Ascending aorta (tissue), 2 donors: ENCODE measurements around the gene ANKS6. TPM values are rescaled to one million over a fixed set of nuclear protein-coding genes. Genes with fewer than 3 reads are reported as not detected.

ENCODE experiments used
- DNase-seq, 2 donors: peaks; one replicate each; pipeline ENCODE4 v3.0.0-alpha.2; 2019; ENCODE audit warnings: low spot score in 2 of 2
- H3K27ac ChIP-seq, 2 donors: fragments of 200-600 bp; sonication (generic); one replicate each; pipeline ENCODE4 v1.5.1; 2016 to 2017; ENCODE audit warnings: mild to moderate bottlenecking in 1 of 2
- H3K27me3 ChIP-seq: fragments of 200-600 bp; sonication (generic); one replicate; pipeline ENCODE4 v1.5.1; 2017
- H3K36me3 ChIP-seq, 2 donors: fragments of 200-600 bp; sonication (generic); one replicate each; pipeline ENCODE4 v1.5.1; 2016
- H3K4me1 ChIP-seq, 2 donors: fragments of 200-600 bp; sonication (generic); one replicate each; pipeline ENCODE4 v1.5.1; 2016 to 2017; ENCODE audit warnings: mild to moderate bottlenecking in 1 of 2
- H3K4me3 ChIP-seq, 2 donors: fragments of 200-600 bp; sonication (generic); one replicate each; pipeline ENCODE4 v1.5.1; 2016 to 2017; ENCODE audit warnings: mild to moderate bottlenecking in 1 of 2
- H3K9me3 ChIP-seq, 2 donors: fragments of 200-600 bp; sonication (generic); one replicate each; pipeline ENCODE4 v1.5.1; 2016
- intact Hi-C: fragments of 100-400 bp; cut with DNase I; formaldehyde crosslinking; loops from one replicate; pipeline ENCODE4 v1.15.1; 2023
- total RNA-seq: library from RNA; depleted of rRNA; stranded (reverse); fragments of >200 nt; gene quantifications from one replicate; pipeline ENCODE4 v1.1.0, GENCODE V29; 2016
- TF ChIP-seq, protein P1 (sequence below), 3 experiments: fragments of 200-600 bp in 2 of 3; fragments of 450-650 bp in 1 of 3; sonication (generic) in 2 of 3; IDR thresholded peaks; one replicate each; pipeline ENCODE4 v1.5.1; 2016 to 2019; ENCODE audit warnings: antibody characterized with exemption in 3 of 3, mild to moderate bottlenecking in 1 of 3, moderate library complexity in 1 of 3

Gene ANKS6
- total RNA-seq, 1 donor from 2014 or later, result 13.0 TPM

GRCh38 chr9:98832768-98833089, 36.4 kb upstream of the ANKS6 start:
- intact Hi-C loops, result no loop called here
- no peak overlapping the region for H3K4me3 ChIP-seq
- H3K27ac ChIP-seq, result no peak overlapping the region
- no peaks in the 10 kb centered on the region for H3K27me3 ChIP-seq
- no peak for DNase-seq
- H3K4me1 ChIP-seq, result no peaks in the 10 kb centered on the region
- TF ChIP-seq, protein P1, sequence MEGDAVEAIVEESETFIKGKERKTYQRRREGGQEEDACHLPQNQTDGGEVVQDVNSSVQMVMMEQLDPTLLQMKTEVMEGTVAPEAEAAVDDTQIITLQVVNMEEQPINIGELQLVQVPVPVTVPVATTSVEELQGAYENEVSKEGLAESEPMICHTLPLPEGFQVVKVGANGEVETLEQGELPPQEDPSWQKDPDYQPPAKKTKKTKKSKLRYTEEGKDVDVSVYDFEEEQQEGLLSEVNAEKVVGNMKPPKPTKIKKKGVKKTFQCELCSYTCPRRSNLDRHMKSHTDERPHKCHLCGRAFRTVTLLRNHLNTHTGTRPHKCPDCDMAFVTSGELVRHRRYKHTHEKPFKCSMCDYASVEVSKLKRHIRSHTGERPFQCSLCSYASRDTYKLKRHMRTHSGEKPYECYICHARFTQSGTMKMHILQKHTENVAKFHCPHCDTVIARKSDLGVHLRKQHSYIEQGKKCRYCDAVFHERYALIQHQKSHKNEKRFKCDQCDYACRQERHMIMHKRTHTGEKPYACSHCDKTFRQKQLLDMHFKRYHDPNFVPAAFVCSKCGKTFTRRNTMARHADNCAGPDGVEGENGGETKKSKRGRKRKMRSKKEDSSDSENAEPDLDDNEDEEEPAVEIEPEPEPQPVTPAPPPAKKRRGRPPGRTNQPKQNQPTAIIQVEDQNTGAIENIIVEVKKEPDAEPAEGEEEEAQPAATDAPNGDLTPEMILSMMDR (IDR thresholded peaks at IDR 0.05), result no peak
- H3K36me3 ChIP-seq, result no peaks in the 10 kb centered on the region
- no peaks in the 10 kb centered on the region for H3K9me3 ChIP-seq

GRCh38 chr9:98831696-98832095, 35.3 kb upstream of the ANKS6 start:
- no peaks in the 10 kb centered on the region for H3K4me1 ChIP-seq
- TF ChIP-seq, protein P1 (IDR thresholded peaks at IDR 0.05), result no peak
- no peak overlapping the region for H3K27ac ChIP-seq
- intact Hi-C loops, result no loop called here
- H3K9me3 ChIP-seq, result no peaks in the 10 kb centered on the region
- no peaks in the 10 kb centered on the region for H3K36me3 ChIP-seq
- H3K27me3 ChIP-seq, result no peaks in the 10 kb centered on the region
- no peak overlapping the region for H3K4me3 ChIP-seq
- DNase-seq, result no peak

GRCh38 chr9:98830554-98830953, 34.2 kb upstream of the ANKS6 start:
- no peak overlapping the region for H3K4me3 ChIP-seq
- H3K27me3 ChIP-seq, result no peaks in the 10 kb centered on the region
- no peaks in the 10 kb centered on the region for H3K9me3 ChIP-seq
- H3K36me3 ChIP-seq, result no peaks in the 10 kb centered on the region
- intact Hi-C loops, result no loop called here
- TF ChIP-seq, protein P1 (IDR thresholded peaks at IDR 0.05), result no peak
- no peaks in the 10 kb centered on the region for H3K4me1 ChIP-seq
- no peak for DNase-seq
- H3K27ac ChIP-seq, result no peak overlapping the region

GRCh38 chr9:98829766-98830165, 33.4 kb upstream of the ANKS6 start:
- no peak overlapping the region for H3K4me3 ChIP-seq
- TF ChIP-seq, protein P1 (IDR thresholded peaks at IDR 0.05), result no peak
- no peak overlapping the region for H3K27ac ChIP-seq
- no peaks in the 10 kb centered on the region for H3K4me1 ChIP-seq
- no peak for DNase-seq
- no peaks in the 10 kb centered on the region for H3K9me3 ChIP-seq
- intact Hi-C loops, result no loop called here
- no peaks in the 10 kb centered on the region for H3K36me3 ChIP-seq
- H3K27me3 ChIP-seq, result no peaks in the 10 kb centered on the region

DNA sequence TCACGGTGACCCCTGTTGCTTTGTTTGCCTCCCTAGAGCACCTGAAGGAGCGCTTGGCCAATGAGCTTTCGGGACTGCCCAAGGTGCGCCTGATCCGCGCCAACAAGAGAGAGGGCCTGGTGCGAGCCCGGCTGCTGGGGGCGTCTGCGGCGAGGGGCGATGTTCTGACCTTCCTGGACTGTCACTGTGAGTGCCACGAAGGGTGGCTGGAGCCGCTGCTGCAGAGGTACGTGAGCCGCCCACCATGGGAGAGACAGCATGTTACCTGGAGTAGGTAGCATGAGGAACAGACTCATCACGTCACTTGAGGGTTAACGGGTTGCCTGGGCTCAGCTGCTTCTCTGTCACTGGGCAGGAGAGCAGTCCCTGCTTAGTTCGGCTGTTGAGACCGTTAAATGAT, 30.4 kb upstream of the ANKS6 start:
- intact Hi-C loops, result no loop called here
- no peaks in the 10 kb centered on the region for H3K36me3 ChIP-seq

DNA sequence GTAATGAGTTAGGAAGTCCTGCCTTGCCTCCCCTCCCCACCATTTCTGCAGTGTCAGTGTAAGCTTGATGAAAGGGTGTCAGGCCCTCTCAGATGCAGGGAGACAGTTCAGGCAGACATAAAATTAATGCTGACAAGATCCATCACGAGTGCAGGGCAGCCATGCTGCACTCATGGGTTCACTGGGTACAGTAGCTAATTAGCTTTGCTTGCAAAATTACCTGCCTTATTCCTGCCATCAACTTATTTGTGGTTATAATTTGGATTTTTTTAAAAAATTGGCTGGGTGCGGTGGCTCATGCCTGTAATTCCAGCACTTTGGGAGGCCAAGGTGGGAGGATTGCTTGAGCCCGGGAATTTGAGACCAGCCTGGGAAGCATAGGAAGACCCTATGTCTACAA, 29.1 kb upstream of the ANKS6 start:
- H3K27ac ChIP-seq, result no peak overlapping the region
- no peak for DNase-seq
- H3K36me3 ChIP-seq, result no peaks in the 10 kb centered on the region
- TF ChIP-seq, protein P1 (IDR thresholded peaks at IDR 0.05), result no peak
- H3K9me3 ChIP-seq, result no peaks in the 10 kb centered on the region
- no peak overlapping the region for H3K4me3 ChIP-seq
- H3K4me1 ChIP-seq, result no peaks in the 10 kb centered on the region
- no peaks in the 10 kb centered on the region for H3K27me3 ChIP-seq
- intact Hi-C loops, result no loop called here

More for the DNA sequence above, 30.4 kb upstream of the ANKS6 start:
- H3K9me3 ChIP-seq, result no peaks in the 10 kb centered on the region
- H3K4me1 ChIP-seq, result no peaks in the 10 kb centered on the region
- DNase-seq, result no peak
- no peaks in the 10 kb centered on the region for H3K27me3 ChIP-seq
- no peak overlapping the region for H3K27ac ChIP-seq
- no peak overlapping the region for H3K4me3 ChIP-seq
- TF ChIP-seq, protein P1 (IDR thresholded peaks at IDR 0.05), result no peak
